DOHH2 (cell line): ENCODE results near the gene CCDC154.

Experiments used
- H3F3A ChIP-seq: fragments of 200-600 bp; sonication (generic), shearing (Covaris generic); 2 replicates; pipeline ENCODE4 v1.6.0; 2016; ENCODE audit warnings: antibody characterized with exemption, mild to moderate bottlenecking; ENCODE audit not compliant: control insufficient read depth, insufficient read depth
- H3K27ac ChIP-seq: fragments of 200-600 bp; sonication (generic); 2 replicates; pipeline ENCODE4 v1.5.1; 2014; ENCODE audit warnings: low read depth, mild to moderate bottlenecking, low read length, moderate library complexity
- H3K27me3 ChIP-seq: fragments of 200-600 bp; sonication (generic); 2 replicates; pipeline ENCODE4 v1.6.1; 2014; ENCODE audit warnings: mild to moderate bottlenecking, low read length, mixed read lengths; ENCODE audit not compliant: control insufficient read depth
- H3K36me3 ChIP-seq: fragments of 200-600 bp; sonication (generic); 2 replicates; pipeline ENCODE4 v1.6.1; 2014; ENCODE audit warnings: mild to moderate bottlenecking, low read length, moderate library complexity, mixed read lengths; ENCODE audit not compliant: control insufficient read depth
- H3K4me1 ChIP-seq: fragments of 200-600 bp; sonication (generic); 2 replicates; pipeline ENCODE4 v1.6.1; 2014; ENCODE audit warnings: mild to moderate bottlenecking, low read length, mixed read lengths; ENCODE audit not compliant: control insufficient read depth
- H3K4me2 ChIP-seq: fragments of 200-600 bp; sonication (generic); 2 replicates; pipeline ENCODE4 v1.6.0; 2014; ENCODE audit warnings: mild to moderate bottlenecking, low read length, moderate library complexity
- H3K4me3 ChIP-seq: fragments of 200-600 bp; sonication (generic); 2 replicates; pipeline ENCODE4 v1.5.1; 2014; ENCODE audit warnings: mild to moderate bottlenecking, low read length, mixed read lengths
- H3K79me2 ChIP-seq: fragments of 200-600 bp; sonication (generic); 2 replicates; pipeline ENCODE4 v1.6.1; 2014; ENCODE audit warnings: mild to moderate bottlenecking, low read length, mixed read lengths; ENCODE audit not compliant: control insufficient read depth
- H3K9me2 ChIP-seq: fragments of 200-600 bp; sonication (generic); replicated peaks from 2 replicates; pipeline ENCODE4 v1.6.1; 2014; ENCODE audit warnings: mild to moderate bottlenecking, low read length, mixed read lengths; ENCODE audit not compliant: control insufficient read depth
- H3K9me3 ChIP-seq: fragments of 200-600 bp; sonication (generic); 2 replicates; pipeline ENCODE4 v1.6.1; 2014; ENCODE audit warnings: antibody characterized with exemption, low read length, mixed read lengths; ENCODE audit not compliant: control insufficient read depth, insufficient read depth
- H4K20me1 ChIP-seq: fragments of 200-600 bp; sonication (generic); 2 replicates; pipeline ENCODE4 v1.6.0; 2014; ENCODE audit warnings: low read depth, mild to moderate bottlenecking, antibody characterized with exemption, low read length, moderate library complexity; ENCODE audit not compliant: control insufficient read depth, insufficient read depth
- EZH2phosphoT487 ChIP-seq: fragments of 200-600 bp; sonication (generic); IDR thresholded peaks from 2 replicates; pipeline ENCODE4 v1.6.1; 2017; ENCODE audit warnings: borderline replicate concordance, mild to moderate bottlenecking, antibody characterized with exemption, low read length, moderate library complexity, mixed read lengths
- TF ChIP-seq, protein P1 (sequence below): fragments of 200-600 bp; sonication (generic); IDR thresholded peaks from one replicate; pipeline ENCODE4 v1.5.1; 2014; ENCODE audit warnings: antibody characterized with exemption, mild to moderate bottlenecking, low read depth, low read length; ENCODE audit not compliant: poor library complexity, severe bottlenecking

The CCDC154 gene

DNA sequence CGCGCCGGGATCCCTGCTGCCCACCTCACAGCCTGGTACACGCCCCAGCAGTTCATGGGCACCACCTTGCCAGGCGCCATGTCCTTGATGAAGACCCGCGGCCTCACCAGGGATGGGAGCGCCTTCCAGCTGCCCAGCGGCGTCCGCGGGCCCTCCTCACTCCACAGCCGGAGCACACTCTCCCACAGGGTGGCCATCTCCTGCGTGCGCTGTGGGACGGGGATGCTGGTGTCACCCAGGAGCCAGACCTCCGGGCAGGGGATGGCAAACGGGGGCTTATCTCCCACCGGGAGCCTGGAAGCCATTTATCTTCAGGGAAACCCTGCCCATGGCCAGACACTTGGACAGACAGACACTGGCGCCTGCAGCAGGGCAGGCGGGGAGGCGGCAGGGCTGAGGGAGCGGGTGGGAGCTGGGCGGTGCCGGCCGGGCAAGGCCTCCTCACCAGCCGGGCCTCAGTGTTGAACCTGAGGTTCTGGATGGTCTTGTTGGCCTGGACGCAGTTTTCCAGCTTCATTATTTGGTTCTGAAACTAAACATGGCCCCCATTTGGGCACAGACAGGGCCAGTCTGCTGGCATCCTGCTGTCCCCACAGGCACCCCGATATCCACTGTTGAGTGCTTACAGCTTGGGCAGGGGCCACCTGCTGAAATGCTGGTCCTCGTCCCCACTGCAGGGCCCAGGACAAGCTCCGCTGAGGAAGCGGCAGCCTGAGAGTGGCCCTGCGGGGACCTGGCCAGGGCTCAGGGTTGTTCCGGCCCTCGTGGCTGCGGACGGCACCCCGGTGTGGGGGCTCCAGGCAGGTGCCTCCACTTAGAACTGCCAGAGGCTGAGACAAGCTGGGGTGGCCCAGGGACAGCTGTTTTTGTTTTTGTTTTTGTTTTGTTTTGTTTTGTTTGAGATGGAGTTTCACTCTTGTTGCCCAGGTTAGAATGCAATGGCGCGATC lies 9.4 kb downstream of the CCDC154 start:
- H3K4me1 ChIP-seq = peaks cover 8% of the 10 kb centered on the region
- H3K36me3 ChIP-seq = no peaks in the 10 kb centered on the region
- H4K20me1 ChIP-seq = no peaks in the 10 kb centered on the region
- H3K9me3 ChIP-seq = no peaks in the 10 kb centered on the region
- H3K79me2 ChIP-seq = no peaks in the 10 kb centered on the region
- no peak overlapping the region for H3K4me3 ChIP-seq
- H3K9me2 ChIP-seq = no peaks in the 10 kb centered on the region
- no peak overlapping the region for H3K4me2 ChIP-seq
- no peaks in the 10 kb centered on the region for H3F3A ChIP-seq
- H3K27ac ChIP-seq = no peak overlapping the region
- TF ChIP-seq, protein P1, sequence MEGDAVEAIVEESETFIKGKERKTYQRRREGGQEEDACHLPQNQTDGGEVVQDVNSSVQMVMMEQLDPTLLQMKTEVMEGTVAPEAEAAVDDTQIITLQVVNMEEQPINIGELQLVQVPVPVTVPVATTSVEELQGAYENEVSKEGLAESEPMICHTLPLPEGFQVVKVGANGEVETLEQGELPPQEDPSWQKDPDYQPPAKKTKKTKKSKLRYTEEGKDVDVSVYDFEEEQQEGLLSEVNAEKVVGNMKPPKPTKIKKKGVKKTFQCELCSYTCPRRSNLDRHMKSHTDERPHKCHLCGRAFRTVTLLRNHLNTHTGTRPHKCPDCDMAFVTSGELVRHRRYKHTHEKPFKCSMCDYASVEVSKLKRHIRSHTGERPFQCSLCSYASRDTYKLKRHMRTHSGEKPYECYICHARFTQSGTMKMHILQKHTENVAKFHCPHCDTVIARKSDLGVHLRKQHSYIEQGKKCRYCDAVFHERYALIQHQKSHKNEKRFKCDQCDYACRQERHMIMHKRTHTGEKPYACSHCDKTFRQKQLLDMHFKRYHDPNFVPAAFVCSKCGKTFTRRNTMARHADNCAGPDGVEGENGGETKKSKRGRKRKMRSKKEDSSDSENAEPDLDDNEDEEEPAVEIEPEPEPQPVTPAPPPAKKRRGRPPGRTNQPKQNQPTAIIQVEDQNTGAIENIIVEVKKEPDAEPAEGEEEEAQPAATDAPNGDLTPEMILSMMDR = no peak
- H3K27me3 ChIP-seq = no peaks in the 10 kb centered on the region

- Histone ChIP-seq H3K9me2 (no peaks in the 10 kb centered on the region), H3K4me1 (peaks cover 10% of the 10 kb centered on the region)
Measured at GRCh38 chr16:1433756-1434155, 10.6 kb downstream of the CCDC154 start.

DNA sequence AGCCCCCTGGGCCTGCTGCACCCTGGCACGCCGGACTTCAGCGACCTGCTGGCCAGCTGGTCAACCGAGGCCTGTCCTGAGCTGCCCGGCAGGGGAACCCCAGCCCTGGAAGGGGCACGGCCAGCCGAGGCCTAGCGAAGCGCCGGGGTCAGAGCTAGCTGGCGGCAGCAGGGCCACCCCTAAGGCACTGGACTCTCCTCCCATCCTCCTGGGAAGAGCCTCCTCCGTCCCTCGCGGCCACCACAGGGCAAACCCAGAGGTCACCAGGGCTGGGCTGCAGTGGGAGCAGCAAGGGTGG lies 11.1 kb downstream of the CCDC154 start:
- H3K27me3 ChIP-seq = no peaks in the 10 kb centered on the region
- H3K4me1 ChIP-seq = peaks cover 16% of the 10 kb centered on the region
- H3K36me3 ChIP-seq = no peaks in the 10 kb centered on the region
- no peak overlapping the region for H3K4me2 ChIP-seq
- no peaks in the 10 kb centered on the region for H3F3A ChIP-seq
- no peaks in the 10 kb centered on the region for H3K79me2 ChIP-seq
- TF ChIP-seq EZH2phosphoT487 = no peak
- TF ChIP-seq, protein P1 = no peak
- no peak overlapping the region for H3K4me3 ChIP-seq
- H3K9me2 ChIP-seq = no peaks in the 10 kb centered on the region
- H3K9me3 ChIP-seq = no peaks in the 10 kb centered on the region
- no peak overlapping the region for H3K27ac ChIP-seq
- no peaks in the 10 kb centered on the region for H4K20me1 ChIP-seq

More at GRCh38 chr16:1433756-1434155, 10.6 kb downstream of the CCDC154 start:
- Histone ChIP-seq H3F3A (no peaks in the 10 kb centered on the region), H3K4me2 (no peak overlapping the region), H3K4me3 (no peak overlapping the region), H3K79me2 (no peaks in the 10 kb centered on the region), H3K9me3 (no peaks in the 10 kb centered on the region), H3K27me3 (no peaks in the 10 kb centered on the region), H4K20me1 (no peaks in the 10 kb centered on the region), H3K27ac (no peak overlapping the region), H3K36me3 (no peaks in the 10 kb centered on the region)
- no peak for TF ChIP-seq EZH2phosphoT487
- TF ChIP-seq, protein P1 = no peak
